Mesenchymal stem cell (in vitro differentiated cells and primary cell): Measurements from ENCODE around the gene SLC1A2.

ENCODE experiments used
- DNase-seq: peaks from one replicate; pipeline ENCODE4 v3.0.0-alpha.2; 2013
- H2AFZ ChIP-seq: one replicate; pipeline ENCODE4 v1.6.1; 2013; ENCODE audit warnings: low read depth, mild to moderate bottlenecking, control low read depth, inconsistent platforms, low read length, moderate library complexity
- H2AK5ac ChIP-seq: 2 replicates; pipeline ENCODE4 v1.6.1; 2013; ENCODE audit warnings: low read length, moderate library complexity, mild to moderate bottlenecking, inconsistent platforms; ENCODE audit not compliant: severe bottlenecking
- H2BK120ac ChIP-seq: one replicate; pipeline ENCODE4 v1.6.1; 2013; ENCODE audit warnings: low read depth, mild to moderate bottlenecking, inconsistent platforms, low read length, moderate library complexity
- H2BK12ac ChIP-seq, 2 experiments: one replicate each; pipeline ENCODE4 v1.6.1; 2013; ENCODE audit warnings: inconsistent platforms in 2 of 2, low read length in 2 of 2, mild to moderate bottlenecking in 2 of 2, moderate library complexity in 2 of 2, control low read depth in 1 of 2
- H2BK15ac ChIP-seq: one replicate; pipeline ENCODE4 v1.6.1; 2013; ENCODE audit warnings: mild to moderate bottlenecking, low read depth, inconsistent platforms; ENCODE audit not compliant: poor library complexity, severe bottlenecking
- H2BK5ac ChIP-seq: 2 replicates; pipeline ENCODE4 v1.6.1; 2013; ENCODE audit warnings: low read depth, mild to moderate bottlenecking, low read length, control low read depth, inconsistent platforms; ENCODE audit not compliant: poor library complexity, severe bottlenecking
- H3K14ac ChIP-seq, 2 experiments: one replicate each; pipeline ENCODE4 v1.6.1; 2013; ENCODE audit warnings: inconsistent platforms in 2 of 2, low read length in 2 of 2, control low read depth in 1 of 2, mild to moderate bottlenecking in 1 of 2, moderate library complexity in 1 of 2
- H3K18ac ChIP-seq, 2 experiments: one replicate each; pipeline ENCODE4 v1.6.1; 2013; ENCODE audit warnings: inconsistent platforms in 2 of 2, low read length in 2 of 2, control low read depth in 1 of 2, low read depth in 1 of 2, mild to moderate bottlenecking in 1 of 2
- H3K23ac ChIP-seq, 2 experiments: one replicate each; pipeline ENCODE4 v1.6.1; 2013; ENCODE audit warnings: inconsistent platforms in 2 of 2, low read length in 2 of 2, mild to moderate bottlenecking in 2 of 2, moderate library complexity in 2 of 2, control low read depth in 1 of 2
- H3K27ac ChIP-seq: 2 replicates; pipeline ENCODE4 v1.5.1; 2013; ENCODE audit warnings: mild to moderate bottlenecking, moderate library complexity, low read length, control low read depth, inconsistent platforms; ENCODE audit not compliant: poor library complexity, severe bottlenecking
- H3K27me3 ChIP-seq, 2 experiments: 2 replicates each; pipeline versions ENCODE4 v1.6.1 to v1.7.0; 2013; ENCODE audit warnings: low read length in 2 of 2, mild to moderate bottlenecking in 2 of 2, moderate library complexity in 2 of 2, control low read depth in 1 of 2, inconsistent platforms in 1 of 2; ENCODE audit not compliant: control insufficient read depth in 1 of 2, insufficient read depth in 1 of 2
- H3K36me3 ChIP-seq, 2 experiments: 2 replicates each; pipeline versions ENCODE4 v1.6.1 to v1.7.0; 2013; ENCODE audit warnings: low read length in 2 of 2, control low read depth in 1 of 2, inconsistent platforms in 1 of 2, low read depth in 1 of 2, mild to moderate bottlenecking in 1 of 2; ENCODE audit not compliant: insufficient read depth in 2 of 2, control insufficient read depth in 1 of 2
- H3K4ac ChIP-seq, 2 experiments: one replicate each; pipeline ENCODE4 v1.6.1; 2013; ENCODE audit warnings: inconsistent platforms in 2 of 2, low read length in 2 of 2, mild to moderate bottlenecking in 2 of 2, moderate library complexity in 2 of 2, control low read depth in 1 of 2, low read depth in 1 of 2
- H3K4me1 ChIP-seq: 2 replicates; pipeline ENCODE4 v1.6.1; 2013; ENCODE audit warnings: low read depth, low read length, control low read depth; ENCODE audit not compliant: control insufficient read depth, insufficient read depth
- H3K4me2 ChIP-seq: 2 replicates; pipeline ENCODE4 v1.6.1; 2013; ENCODE audit warnings: low read length, mild to moderate bottlenecking, inconsistent platforms; ENCODE audit not compliant: poor library complexity, severe bottlenecking
- H3K4me3 ChIP-seq, 2 experiments: 2 replicates each; pipeline versions ENCODE4 v1.5.1 to v1.7.0; 2013; ENCODE audit warnings: low read length in 2 of 2, mild to moderate bottlenecking in 2 of 2, control low read depth in 1 of 2, low read depth in 1 of 2; ENCODE audit not compliant: insufficient read depth in 1 of 2
- H3K79me1 ChIP-seq: replicated peaks from 2 replicates; pipeline ENCODE4 v1.6.1; 2013; ENCODE audit warnings: mild to moderate bottlenecking, control low read depth, low read length, inconsistent platforms; ENCODE audit not compliant: poor library complexity, severe bottlenecking
- H3K9ac ChIP-seq: 2 replicates; pipeline ENCODE4 v1.7.0; 2013; ENCODE audit warnings: mild to moderate bottlenecking, low read length, moderate library complexity
- H3K9me3 ChIP-seq: 2 replicates; pipeline ENCODE4 v1.7.0; 2013; ENCODE audit warnings: mild to moderate bottlenecking, low read length; ENCODE audit not compliant: control insufficient read depth
- H4K8ac ChIP-seq: one replicate; pipeline ENCODE4 v1.6.1; 2013; ENCODE audit warnings: inconsistent platforms, mild to moderate bottlenecking, low read length, moderate library complexity
- H4K91ac ChIP-seq: one replicate; pipeline ENCODE4 v1.6.1; 2013; ENCODE audit warnings: mild to moderate bottlenecking, low read length, inconsistent platforms
- WGBS: methylation state at CpG from one replicate; pipeline ENCODE4 v1.1.7; 2013; ENCODE audit warnings: mixed read lengths; 5-methylcytosine and 5-hydroxymethylcytosine counted together

The SLC1A2 gene

DNA sequence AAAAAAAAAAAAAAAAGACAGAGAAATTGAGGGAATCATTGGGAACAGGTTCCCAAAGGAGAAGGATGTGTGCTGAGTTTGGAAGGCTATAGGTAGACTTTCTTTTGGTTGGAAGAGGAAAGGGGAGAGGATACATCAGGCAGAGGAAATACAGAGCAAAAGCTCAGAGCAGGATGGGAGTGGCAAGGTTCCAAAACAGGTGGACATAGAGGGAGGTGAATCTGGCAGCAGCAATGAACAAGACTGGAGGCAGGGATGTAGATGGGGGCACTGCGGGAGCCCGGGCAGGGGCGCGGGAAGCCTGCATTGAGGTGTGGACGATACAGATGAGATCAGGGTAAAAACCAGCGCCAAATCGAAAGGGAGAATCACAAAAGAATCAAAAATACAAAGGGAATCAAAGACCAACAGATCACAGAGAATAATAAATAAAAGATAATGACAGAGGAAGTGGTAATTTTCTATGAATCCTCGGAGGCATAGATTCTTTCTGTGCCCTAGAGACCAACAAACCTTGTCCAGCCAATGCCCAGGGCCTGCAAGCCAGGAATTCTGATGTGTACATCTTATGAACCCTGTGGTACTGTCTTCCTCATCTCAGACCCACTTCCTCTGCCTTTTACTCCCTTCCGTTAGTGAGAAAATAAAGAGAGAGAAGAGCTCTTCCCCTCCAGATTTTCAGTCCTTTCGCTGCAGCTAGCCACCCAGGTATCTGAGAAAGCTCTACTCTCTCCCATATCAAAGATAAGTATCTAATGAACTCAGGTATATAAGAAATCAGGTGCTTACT is 70.3 kb downstream of the SLC1A2 start:
- Histone ChIP-seq H4K91ac (no peak overlapping the region), H3K4me3 (no peak overlapping the region), H3K23ac (no peak overlapping the region), H3K14ac (no peak overlapping the region), H3K27ac (no peak overlapping the region), H3K4me1 (peaks cover 7% of the 10 kb centered on the region), H3K36me3 (no peaks in the 10 kb centered on the region), H4K8ac (no peak overlapping the region), H2BK120ac (no peak overlapping the region), H3K79me1 (no peaks in the 10 kb centered on the region), H2BK5ac (no peak overlapping the region), H3K27me3 (no peaks in the 10 kb centered on the region), H2AFZ (no peak overlapping the region), H2AK5ac (no peak overlapping the region), H3K4ac (no peak overlapping the region), H2BK15ac (no peak overlapping the region), H2BK12ac (no peak overlapping the region), H3K9me3 (no peaks in the 10 kb centered on the region), H3K18ac (no peak overlapping the region), H3K4me2 (no peak overlapping the region), H3K9ac (no peak overlapping the region)
- WGBS = 87% methylated on average over 6 of the region's 10 CpGs
- no peak for DNase-seq

DNA sequence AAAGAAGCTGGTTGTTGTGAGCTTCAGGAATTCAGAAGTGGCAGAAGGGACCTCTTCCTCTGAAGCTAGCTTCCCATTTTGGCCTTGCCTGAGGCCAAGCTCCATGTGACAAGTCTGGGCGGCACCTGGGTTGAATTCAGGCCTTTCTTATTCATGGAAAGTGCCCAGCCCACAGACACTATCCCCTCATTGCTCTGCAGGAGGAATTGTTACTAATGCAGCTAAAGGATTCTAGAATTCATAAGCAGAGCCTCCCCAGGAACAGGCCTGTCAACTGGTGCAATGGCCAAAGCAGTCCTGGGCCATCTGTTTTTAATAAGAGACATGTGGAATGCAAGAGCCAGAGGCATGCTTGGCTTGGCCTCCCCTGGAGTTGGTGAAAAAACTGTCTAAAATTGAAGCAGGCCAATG is 71.4 kb downstream of the SLC1A2 start:
- no peak overlapping the region for H2BK15ac ChIP-seq
- no peaks in the 10 kb centered on the region for H3K36me3 ChIP-seq
- peaks cover 7% of the 10 kb centered on the region for H3K4me1 ChIP-seq
- H3K9me3 ChIP-seq = no peaks in the 10 kb centered on the region
- H3K4ac ChIP-seq = no peak overlapping the region
- H3K79me1 ChIP-seq = no peaks in the 10 kb centered on the region
- no peak overlapping the region for H2BK12ac ChIP-seq
- no peak overlapping the region for H4K8ac ChIP-seq
- no peak overlapping the region for H2BK5ac ChIP-seq
- 90% methylated on average over 1 of the region's 1 CpG for whole genome bisulfite sequencing
- no peaks in the 10 kb centered on the region for H3K27me3 ChIP-seq
- H3K23ac ChIP-seq = no peak overlapping the region
- no peak overlapping the region for H2BK120ac ChIP-seq
- DNase-seq = no peak
- peak overlapping the region; percentile 6 for H3K9ac ChIP-seq
- H3K27ac ChIP-seq = no peak overlapping the region
- no peak overlapping the region for H2AK5ac ChIP-seq
- no peak overlapping the region for H4K91ac ChIP-seq
- no peak overlapping the region for H3K4me2 ChIP-seq
- no peak overlapping the region for H3K14ac ChIP-seq
- no peak overlapping the region for H3K18ac ChIP-seq
- no peak overlapping the region for H2AFZ ChIP-seq
- no peak overlapping the region for H3K4me3 ChIP-seq

DNA sequence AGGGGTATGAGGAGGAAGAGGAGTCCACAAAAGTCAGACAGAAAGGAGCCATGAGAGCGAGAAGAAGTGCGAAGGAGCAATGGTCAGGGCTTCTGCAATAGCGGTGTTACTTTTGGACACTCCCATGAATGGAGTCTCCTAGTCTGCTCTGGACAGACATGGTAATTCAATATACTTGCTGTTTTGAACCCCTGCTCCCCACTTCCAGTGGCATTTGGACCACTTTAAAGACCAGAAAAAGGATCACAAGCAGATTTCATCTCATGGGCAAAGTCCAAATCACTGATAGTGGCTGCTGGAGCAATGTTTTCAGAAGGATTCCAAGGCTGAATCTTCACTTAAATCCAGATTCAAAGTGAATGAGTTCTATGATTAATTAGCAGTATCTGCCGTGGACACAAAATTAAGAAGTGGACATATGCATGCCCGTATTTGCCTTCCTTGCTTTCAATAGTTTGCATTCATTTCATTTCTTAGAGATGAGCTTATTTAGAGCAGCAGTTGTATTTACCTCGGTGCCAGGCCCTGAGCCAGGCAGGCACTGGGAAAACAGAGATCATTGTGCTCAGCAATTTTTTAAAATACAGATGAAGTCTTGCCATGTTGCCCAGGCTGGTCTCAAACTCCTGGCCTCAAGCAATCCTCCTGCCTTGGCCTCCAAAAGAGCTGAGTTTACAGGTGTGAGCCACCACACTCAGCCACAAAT is 72.0 kb downstream of the SLC1A2 start:
- H2AFZ ChIP-seq = no peak overlapping the region
- H2BK5ac ChIP-seq = no peak overlapping the region
- 89% methylated on average over 6 of the region's 6 CpGs for WGBS
- no peaks in the 10 kb centered on the region for H3K27me3 ChIP-seq
- H2BK120ac ChIP-seq = no peak overlapping the region
- H3K4ac ChIP-seq = no peak overlapping the region
- no peak overlapping the region for H3K4me3 ChIP-seq
- H3K23ac ChIP-seq = no peak overlapping the region
- no peak overlapping the region for H4K91ac ChIP-seq
- no peaks in the 10 kb centered on the region for H3K79me1 ChIP-seq
- H4K8ac ChIP-seq = no peak overlapping the region
- no peaks in the 10 kb centered on the region for H3K36me3 ChIP-seq
- H3K9me3 ChIP-seq = no peaks in the 10 kb centered on the region
- no peak overlapping the region for H2BK15ac ChIP-seq
- no peak overlapping the region for H3K4me2 ChIP-seq
- no peak overlapping the region for H3K27ac ChIP-seq
- H3K14ac ChIP-seq = no peak overlapping the region
- peaks cover 4% of the 10 kb centered on the region for H3K4me1 ChIP-seq
- DNase-seq = no peak
- no peak overlapping the region for H3K18ac ChIP-seq
- H2BK12ac ChIP-seq = no peak overlapping the region
- no peak overlapping the region for H2AK5ac ChIP-seq
- peak overlapping the region; percentile 6 for H3K9ac ChIP-seq

DNA sequence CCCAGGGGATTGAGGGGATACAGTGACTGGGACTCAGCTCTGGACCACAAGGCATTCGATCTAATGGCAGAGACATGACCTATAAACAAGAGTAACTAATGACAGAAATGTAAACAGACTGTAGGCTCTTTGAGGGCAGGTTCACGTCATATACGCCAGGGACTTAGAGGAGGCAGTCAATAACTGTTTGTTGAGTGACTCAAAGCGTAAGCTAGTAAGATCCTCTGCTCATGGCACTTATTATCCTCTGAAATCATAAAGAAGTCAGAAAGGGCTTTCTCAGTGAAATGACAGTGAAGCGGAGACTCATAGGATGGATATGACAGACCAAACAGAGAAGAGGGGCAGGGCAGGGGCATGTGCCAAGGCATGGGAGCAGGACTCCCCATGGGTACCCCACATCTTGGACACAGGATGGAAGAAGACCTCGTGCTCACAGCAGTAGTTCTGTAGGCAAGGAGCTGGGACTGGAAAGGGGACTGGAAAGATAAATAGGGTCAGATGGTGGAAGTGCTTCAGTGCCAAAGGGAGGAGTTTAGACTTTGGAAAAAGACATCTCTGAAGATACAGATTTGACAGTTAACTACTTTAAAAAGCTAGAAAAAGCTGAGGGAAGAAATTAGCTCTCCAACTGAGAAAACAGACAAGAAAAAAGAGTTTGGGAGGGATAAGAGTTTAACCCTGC is 72.7 kb downstream of the SLC1A2 start:
- no peak for DNase-seq
- Histone ChIP-seq H2AFZ (no peak overlapping the region), H3K27me3 (no peaks in the 10 kb centered on the region), H2BK12ac (no peak overlapping the region), H4K91ac (no peak overlapping the region), H3K36me3 (no peaks in the 10 kb centered on the region), H3K4me2 (no peak overlapping the region), H3K9me3 (no peaks in the 10 kb centered on the region), H2BK120ac (no peak overlapping the region), H2BK5ac (no peak overlapping the region), H3K18ac (peak overlapping the region in 1 of 2 experiments; percentile 57), H3K23ac (no peak overlapping the region), H2AK5ac (no peak overlapping the region), H3K4me1 (peaks cover 3% of the 10 kb centered on the region), H3K9ac (no peak overlapping the region), H3K4ac (no peak overlapping the region), H3K27ac (no peak overlapping the region), H3K79me1 (no peaks in the 10 kb centered on the region), H2BK15ac (no peak overlapping the region), H3K14ac (no peak overlapping the region), H4K8ac (no peak overlapping the region), H3K4me3 (no peak overlapping the region)
- WGBS = 88% methylated on average over 6 of the region's 6 CpGs
